ENCODE data around the gene ENAH. TPM values are rescaled to one million over a fixed set of nuclear protein-coding genes. Genes with fewer than 3 reads are reported as not detected.

The ENAH gene
- polyA plus RNA-seq, 1 donor (not counting 4 experiments of a cell fraction or from before 2014, with no cell fraction given) = 61.0 TPM

- Histone ChIP-seq H3K36me3 (ENCODE audit: control insufficient read depth in 2 of 2, extremely low read depth in 1 of 2, insufficient read depth in 2 of 2, low read length in 2 of 2) (peaks cover 0 to 2% of the 10 kb centered on the region in 2 experiments), H3K4me1 (ENCODE audit: control insufficient read depth, extremely low read depth, insufficient read depth, low read length) (peaks cover 11% of the 10 kb centered on the region), H3K4me2 (ENCODE audit: control insufficient read depth, extremely low read depth, insufficient read depth, low read depth, low read length) (no peak overlapping the region), H3K4me3 (ENCODE audit: control insufficient read depth in 2 of 3, extremely low read depth in 1 of 3, insufficient read depth in 2 of 3, low read depth in 1 of 3, low read length in 3 of 3) (no peak overlapping the region), H3K79me2 (ENCODE audit: control insufficient read depth, insufficient read depth, low read length) (peaks cover 2% of the 10 kb centered on the region), H3K9me1 (ENCODE audit: control insufficient read depth, extremely low read depth, insufficient read depth, low read length) (peaks cover 3% of the 10 kb centered on the region), H3K9me3 (ENCODE audit: control insufficient read depth, low read depth, low read length) (no peaks in the 10 kb centered on the region), H2AFZ (ENCODE audit: control insufficient read depth, low read length) (no peak overlapping the region), H4K20me1 (ENCODE audit: control insufficient read depth, extremely low read depth, insufficient read depth, low read length) (no peaks in the 10 kb centered on the region), H3K27me3 (ENCODE audit: control insufficient read depth, extremely low read depth, insufficient read depth, low read length) (no peaks in the 10 kb centered on the region), H3K9ac (ENCODE audit: control insufficient read depth, extremely low read depth, insufficient read depth, low read length) (no peak overlapping the region), H3K27ac (ENCODE audit: control insufficient read depth, insufficient read depth, low read length) (no peak overlapping the region)
- no peak for TF ChIP-seq CTCF (optimal IDR thresholded peaks at IDR 0.05 in 1 of 3, IDR thresholded peaks at IDR 0.05 in 1 of 3, conservative IDR thresholded peaks at IDR 0.05 in 1 of 3; ENCODE audit: extremely low read depth in 1 of 3, insufficient read depth in 2 of 3, low read length in 3 of 3)
- TF ChIP-seq EZH2 (IDR thresholded peaks at IDR 0.05; ENCODE audit: low read length) = no peak
- DNase-seq (ENCODE audit: low read depth, low spot score) = no peak
- FAIRE-seq = no peak
- dilution Hi-C loops (cut with MboI; ENCODE audit: extremely low pct_ligation_motif_present, low sequenced_read_pairs) = no loop called here
These were observed 117.6 kb downstream of the ENAH start for GRCh38 chr1:225535280-225535679.

- H3K9me3 ChIP-seq (ENCODE audit: control insufficient read depth, low read depth, low read length) = no peaks in the 10 kb centered on the region
- no peak for DNase-seq (ENCODE audit: low read depth, low spot score)
- no peak overlapping the region for H3K27ac ChIP-seq (ENCODE audit: control insufficient read depth, insufficient read depth, low read length)
- peaks cover 11% of the 10 kb centered on the region for H3K4me1 ChIP-seq (ENCODE audit: control insufficient read depth, extremely low read depth, insufficient read depth, low read length)
- H3K79me2 ChIP-seq (ENCODE audit: control insufficient read depth, insufficient read depth, low read length) = peaks cover 2% of the 10 kb centered on the region
- H3K4me3 ChIP-seq (ENCODE audit: control insufficient read depth in 2 of 3, extremely low read depth in 1 of 3, insufficient read depth in 2 of 3, low read depth in 1 of 3, low read length in 3 of 3) = no peak overlapping the region
- H3K27me3 ChIP-seq (ENCODE audit: control insufficient read depth, extremely low read depth, insufficient read depth, low read length) = no peaks in the 10 kb centered on the region
- peaks cover 0 to 3% of the 10 kb centered on the region in 2 experiments for H3K36me3 ChIP-seq (ENCODE audit: control insufficient read depth in 2 of 2, extremely low read depth in 1 of 2, insufficient read depth in 2 of 2, low read length in 2 of 2)
- peaks cover 3% of the 10 kb centered on the region for H3K9me1 ChIP-seq (ENCODE audit: control insufficient read depth, extremely low read depth, insufficient read depth, low read length)
- H4K20me1 ChIP-seq (ENCODE audit: control insufficient read depth, extremely low read depth, insufficient read depth, low read length) = no peaks in the 10 kb centered on the region
- no peak overlapping the region for H3K4me2 ChIP-seq (ENCODE audit: control insufficient read depth, extremely low read depth, insufficient read depth, low read depth, low read length)
- no peak overlapping the region for H3K9ac ChIP-seq (ENCODE audit: control insufficient read depth, extremely low read depth, insufficient read depth, low read length)
- TF ChIP-seq CTCF (optimal IDR thresholded peaks at IDR 0.05 in 1 of 3, IDR thresholded peaks at IDR 0.05 in 1 of 3, conservative IDR thresholded peaks at IDR 0.05 in 1 of 3; ENCODE audit: extremely low read depth in 1 of 3, insufficient read depth in 2 of 3, low read length in 3 of 3) (no peak), EZH2 (IDR thresholded peaks at IDR 0.05; ENCODE audit: low read length) (no peak)
- no peak for FAIRE-seq
- no peak overlapping the region for H2AFZ ChIP-seq (ENCODE audit: control insufficient read depth, low read length)
- dilution Hi-C loops (cut with MboI; ENCODE audit: extremely low pct_ligation_motif_present, low sequenced_read_pairs) = no loop called here
These were observed 118.2 kb downstream of the ENAH start for GRCh38 chr1:225534772-225535171.
